Fibroblast of lung (primary cell): ENCODE results near the gene MOB4.

Experiments
- EZH2 ChIP-seq: IDR thresholded peaks from 2 replicates; pipeline ENCODE4 v1.5.1; 2012; ENCODE audit warnings: low read length, control low read depth, mild to moderate bottlenecking; ENCODE audit errors: missing control alignments
- TF ChIP-seq, protein P1 (sequence below), 2 donors: IDR thresholded peaks in 1 of 2; conservative IDR thresholded peaks in 1 of 2; 1 replicate in 1 of 2; 2 replicates in 1 of 2; pipeline ENCODE4 v1.5.1; 2011 to 2012; ENCODE audit warnings: low read length in 2 of 2, control low read depth in 1 of 2, inconsistent platforms in 1 of 2, low read depth in 1 of 2, mild to moderate bottlenecking in 1 of 2

DNA sequence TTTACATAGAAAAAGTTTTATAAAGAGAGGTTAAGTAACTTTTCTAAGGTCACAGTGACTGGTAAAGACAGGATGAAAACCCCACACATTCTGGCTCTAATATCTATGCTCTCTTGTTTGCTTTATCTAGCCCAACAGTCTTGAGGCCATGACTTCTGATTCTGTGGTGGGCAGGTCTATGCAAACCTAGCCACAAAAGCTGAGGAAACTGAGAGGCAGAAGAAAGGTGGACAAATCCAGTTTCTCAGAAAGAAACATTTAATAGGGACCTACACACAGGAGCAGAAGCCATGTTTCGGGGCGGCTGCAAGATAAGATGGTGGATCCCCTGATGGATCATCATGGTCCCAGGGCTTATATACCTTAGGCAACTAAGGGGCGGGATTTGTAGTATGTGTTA is 38.1 kb upstream of the MOB4 start:
- TF ChIP-seq EZH2, result no peak
- TF ChIP-seq, protein P1, sequence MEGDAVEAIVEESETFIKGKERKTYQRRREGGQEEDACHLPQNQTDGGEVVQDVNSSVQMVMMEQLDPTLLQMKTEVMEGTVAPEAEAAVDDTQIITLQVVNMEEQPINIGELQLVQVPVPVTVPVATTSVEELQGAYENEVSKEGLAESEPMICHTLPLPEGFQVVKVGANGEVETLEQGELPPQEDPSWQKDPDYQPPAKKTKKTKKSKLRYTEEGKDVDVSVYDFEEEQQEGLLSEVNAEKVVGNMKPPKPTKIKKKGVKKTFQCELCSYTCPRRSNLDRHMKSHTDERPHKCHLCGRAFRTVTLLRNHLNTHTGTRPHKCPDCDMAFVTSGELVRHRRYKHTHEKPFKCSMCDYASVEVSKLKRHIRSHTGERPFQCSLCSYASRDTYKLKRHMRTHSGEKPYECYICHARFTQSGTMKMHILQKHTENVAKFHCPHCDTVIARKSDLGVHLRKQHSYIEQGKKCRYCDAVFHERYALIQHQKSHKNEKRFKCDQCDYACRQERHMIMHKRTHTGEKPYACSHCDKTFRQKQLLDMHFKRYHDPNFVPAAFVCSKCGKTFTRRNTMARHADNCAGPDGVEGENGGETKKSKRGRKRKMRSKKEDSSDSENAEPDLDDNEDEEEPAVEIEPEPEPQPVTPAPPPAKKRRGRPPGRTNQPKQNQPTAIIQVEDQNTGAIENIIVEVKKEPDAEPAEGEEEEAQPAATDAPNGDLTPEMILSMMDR (conservative IDR thresholded peaks at IDR 0.05 in 1 of 2, IDR thresholded peaks at IDR 0.05 in 1 of 2; ENCODE audit: low read depth in 1 of 2, low read length in 2 of 2), result no peak
